ENCODE results near the gene CMTM4. TPM values are rescaled to one million over a fixed set of nuclear protein-coding genes. Genes with fewer than 3 reads are reported as not detected.

The CMTM4 gene
- total and polyA plus RNA-seq, 2 of the 8 experiments (the other 6 are each of a cell fraction or from before 2014, with no cell fraction given): 35.3 to 51.7 TPM

DNA sequence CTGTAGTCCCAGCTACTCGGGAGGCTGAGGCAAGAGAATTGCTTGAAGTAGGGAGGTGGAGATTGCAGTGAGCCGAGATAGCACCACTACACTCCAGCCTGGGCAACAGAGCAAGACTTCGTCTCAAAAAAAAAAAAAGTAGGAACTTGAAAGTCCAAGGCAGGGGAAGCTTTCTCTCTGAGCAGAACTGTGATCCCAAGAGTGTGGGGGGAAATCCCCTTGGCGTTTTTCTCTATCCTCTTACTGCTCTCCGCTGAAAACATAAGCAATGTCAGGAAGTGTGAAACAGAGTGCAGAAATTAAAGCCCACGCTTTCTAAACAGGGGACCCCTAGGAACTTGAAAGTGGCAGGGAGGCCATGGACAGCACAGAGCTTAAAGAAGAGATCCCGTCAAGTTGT is 101.8 kb downstream of the CMTM4 start:
- Histone ChIP-seq H3K23ac (ENCODE audit: insufficient read length) (no peak overlapping the region), H2AK5ac (ENCODE audit: low read depth, low read length) (no peak overlapping the region), H4K20me1 (replicated peaks in 1 of 2; ENCODE audit: control insufficient read depth in 1 of 2, insufficient read depth in 2 of 2, low read length in 2 of 2) (no peaks in the 10 kb centered on the region), H3K14ac (ENCODE audit: insufficient read length) (no peak overlapping the region), H2BK20ac (ENCODE audit: low read length) (no peak overlapping the region), H3K36me3 (ENCODE audit: control insufficient read depth in 2 of 4, insufficient read depth in 4 of 4, low read length in 3 of 4) (no peaks in the 10 kb centered on the region), H3K9ac (replicated peaks in 1 of 4; ENCODE audit: extremely low read depth in 1 of 4, low read depth in 3 of 4, low read length in 3 of 4) (no peak overlapping the region), H3K18ac (ENCODE audit: extremely low read depth, low read length) (no peak overlapping the region), H3K4me1 (replicated peaks in 1 of 4; ENCODE audit: control insufficient read depth in 3 of 4, insufficient read depth in 4 of 4, low read length in 3 of 4) (no peaks in the 10 kb centered on the region), H4K5ac (ENCODE audit: insufficient read length, low read depth, low read length) (no peak overlapping the region), H3K4me2 (ENCODE audit: insufficient read depth in 1 of 2, low read depth in 2 of 2, low read length in 2 of 2) (no peak overlapping the region), H2BK12ac (ENCODE audit: low read depth, low read length) (no peak overlapping the region), H4K8ac (ENCODE audit: extremely low read depth, insufficient read depth, low read length) (no peak overlapping the region), H2AFZ (ENCODE audit: low read length) (no peak overlapping the region), H2BK15ac (ENCODE audit: low read length) (no peak overlapping the region), H2BK120ac (replicated peaks; ENCODE audit: low read depth, low read length) (no peak overlapping the region), H3K4me3 (ENCODE audit: extremely low read depth in 1 of 4, insufficient read depth in 2 of 4, low read depth in 3 of 4, low read length in 4 of 4) (no peak overlapping the region), H3K27ac (ENCODE audit: low read depth, low read length) (no peak overlapping the region), H3K79me1 (ENCODE audit: low read depth, low read length) (no peaks in the 10 kb centered on the region), H3K9me3 (ENCODE audit: insufficient read depth in 2 of 2, low read depth in 1 of 2, low read length in 1 of 2) (no peaks in the 10 kb centered on the region), H3K56ac (replicated peaks; ENCODE audit: insufficient read length, low read depth, low read length) (no peak overlapping the region), H2BK5ac (ENCODE audit: low read depth, low read length) (no peak overlapping the region), H3K79me2 (ENCODE audit: control insufficient read depth in 1 of 2, insufficient read depth in 2 of 2, low read length in 2 of 2) (no peaks in the 10 kb centered on the region), H3K27me3 (replicated peaks in 1 of 4; ENCODE audit: control insufficient read depth in 3 of 4, extremely low read depth in 1 of 4, insufficient read depth in 3 of 4, low read length in 3 of 4) (no peaks in the 10 kb centered on the region), H3K4ac (replicated peaks; ENCODE audit: insufficient read length, low read depth, low read length) (no peak overlapping the region), H4K91ac (replicated peaks; ENCODE audit: insufficient read length, low read length) (no peak overlapping the region), H3K23me2 (ENCODE audit: low read depth, low read length) (no peaks in the 10 kb centered on the region)
- ChIA-PET CTCF (ENCODE audit: partially characterized antibody) (interaction anchor here (1.2 kb wide), 2 partner anchors 9 to 69 kb away, joined by 3 to 4 read pairs; no protein-coding TSS in a partner anchor), POLR2A (ENCODE audit: partially characterized antibody) (interaction anchor here (1.0 kb wide), 1 partner anchor 9 kb away, joined by 4 read pairs; the partner anchor contains the start of gene CMTM3)
- 82% methylated on average over 7 of the region's 7 CpGs; no CpG with 5 or more reads in 1 of the 2 experiments for WGBS, 2 experiments (ENCODE audit: extremely low coverage in 1 of 2, insufficient coverage in 1 of 2, insufficient read length in 1 of 2, insufficient replicate concordance in 2 of 2, low coverage in 1 of 2, low lambda C conversion rate in 2 of 2, missing lambda C conversion rate in 1 of 2)
- no peak for FAIRE-seq
- no peak for DNase-seq (ENCODE audit: low read depth in 1 of 2, low spot score in 2 of 2)
- TF ChIP-seq PHF8 (conservative IDR thresholded peaks at IDR 0.05; ENCODE audit: low read depth, low read length) (no peak), ATF3 (IDR thresholded peaks at IDR 0.05; ENCODE audit: insufficient read depth, low read depth, low read length) (no peak), SP4 (IDR thresholded peaks at IDR 0.05; ENCODE audit: low read length) (no peak), POU5F1 (IDR thresholded peaks at IDR 0.05; ENCODE audit: low read depth, low read length) (no peak), ZNF274 (IDR thresholded peaks at IDR 0.05; ENCODE audit: borderline replicate concordance, extremely low read depth, low read length) (no peak), TAF7 (optimal IDR thresholded peaks at IDR 0.05; ENCODE audit: borderline replicate concordance, low read depth, low read length) (no peak), EGR1 (IDR thresholded peaks at IDR 0.05; ENCODE audit: borderline replicate concordance, low read depth, low read length) (no peak), NRF1 (IDR thresholded peaks at IDR 0.05; ENCODE audit: low read depth, low read length) (no peak), CHD2 (IDR thresholded peaks at IDR 0.05; ENCODE audit: low read length) (no peak), HDAC2 (IDR thresholded peaks at IDR 0.05; ENCODE audit: borderline replicate concordance in 1 of 2, low read depth in 2 of 2, low read length in 2 of 2) (no peak)
- TF ChIP-seq, protein P1, sequence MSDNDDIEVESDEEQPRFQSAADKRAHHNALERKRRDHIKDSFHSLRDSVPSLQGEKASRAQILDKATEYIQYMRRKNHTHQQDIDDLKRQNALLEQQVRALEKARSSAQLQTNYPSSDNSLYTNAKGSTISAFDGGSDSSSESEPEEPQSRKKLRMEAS (IDR thresholded peaks at IDR 0.05): no peak

Measured in H1 (cell line).